ENCODE data around the gene GRIK3.

GRCh38 chr1:36847186-36847585 is 187.1 kb downstream of the GRIK3 start:
- TF ChIP-seq CTCF (conservative IDR thresholded peaks at IDR 0.05 in 1 of 2, IDR thresholded peaks at IDR 0.05 in 1 of 2; ENCODE audit: low read depth in 1 of 2, low read length in 2 of 2) (no peak), EZH2 (IDR thresholded peaks at IDR 0.05; ENCODE audit: low read length, missing control alignments) (no peak)

Data from fibroblast of lung (primary cell).